NT2/D1 (cell line): ENCODE measurements around the gene PLEKHG4B.

Experiments
- SUZ12 ChIP-seq: IDR thresholded peaks from 2 replicates; pipeline ENCODE4 v1.6.1; 2011; ENCODE audit not compliant: insufficient read length, insufficient read depth; ENCODE audit errors: extremely low read depth
- YY1 ChIP-seq: IDR thresholded peaks from 2 replicates; pipeline ENCODE4 v1.6.1; 2011; ENCODE audit not compliant: insufficient read length, insufficient read depth

DNA sequence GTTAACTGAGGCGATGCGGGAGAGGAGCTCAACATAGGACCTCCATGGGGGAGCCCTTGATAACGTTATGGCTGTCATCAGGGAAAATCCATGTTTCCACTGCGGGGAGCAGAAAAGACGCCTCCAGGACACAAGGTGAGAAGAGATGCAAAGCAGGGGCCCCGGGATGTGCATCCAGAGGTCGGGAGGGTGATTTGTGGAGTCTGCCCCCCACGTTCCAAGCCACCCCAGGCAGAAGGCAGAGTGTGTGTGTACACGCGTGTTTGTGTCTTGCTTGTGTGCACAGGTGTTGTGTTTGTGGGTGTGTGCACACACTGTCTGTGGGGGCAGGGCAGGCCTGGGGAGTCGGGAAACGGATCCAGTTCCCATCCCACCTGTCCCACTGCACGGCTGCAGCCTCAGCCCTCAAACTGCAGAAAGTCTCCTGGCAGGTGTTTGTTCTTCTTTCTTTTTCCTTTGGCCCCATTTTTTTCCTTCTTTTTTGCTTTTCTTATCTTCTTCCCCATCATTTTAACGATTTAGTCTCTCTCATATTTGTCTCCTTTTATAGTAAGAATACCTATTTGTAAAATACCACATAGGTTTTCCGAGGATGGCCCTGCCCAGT, 17.4 kb upstream of the PLEKHG4B start:
- TF ChIP-seq YY1, result no peak
- TF ChIP-seq SUZ12, result no peak
